Activated T-cell treated with anti-CD3 and anti-CD28 coated beads for 24 hours (primary cell): ENCODE results near the gene CKAP2L.
"Not testable (repeated sequence)": the region's sequence is repeated elsewhere in the genome, so short reads cannot be mapped to it uniquely, and the experiment has no call there.

ENCODE experiments used
- DNase-seq: peaks from one replicate; pipeline ENCODE4 v3.0.0-alpha.2; 2020; ENCODE audit warnings: low read depth

CKAP2L gene

GRCh38 chr2:112725545-112726457 lies 38.6 kb downstream of the CKAP2L start:
- no peak for DNase-seq

GRCh38 chr2:112724591-112725525 lies 39.6 kb downstream of the CKAP2L start:
- no peak for DNase-seq

GRCh38 chr2:112723995-112724394 lies 40.4 kb downstream of the CKAP2L start:
- DNase-seq, result no peak

- no peak for DNase-seq
Observed at GRCh38 chr2:112723547-112723940, 40.9 kb downstream of the CKAP2L start.

DNA sequence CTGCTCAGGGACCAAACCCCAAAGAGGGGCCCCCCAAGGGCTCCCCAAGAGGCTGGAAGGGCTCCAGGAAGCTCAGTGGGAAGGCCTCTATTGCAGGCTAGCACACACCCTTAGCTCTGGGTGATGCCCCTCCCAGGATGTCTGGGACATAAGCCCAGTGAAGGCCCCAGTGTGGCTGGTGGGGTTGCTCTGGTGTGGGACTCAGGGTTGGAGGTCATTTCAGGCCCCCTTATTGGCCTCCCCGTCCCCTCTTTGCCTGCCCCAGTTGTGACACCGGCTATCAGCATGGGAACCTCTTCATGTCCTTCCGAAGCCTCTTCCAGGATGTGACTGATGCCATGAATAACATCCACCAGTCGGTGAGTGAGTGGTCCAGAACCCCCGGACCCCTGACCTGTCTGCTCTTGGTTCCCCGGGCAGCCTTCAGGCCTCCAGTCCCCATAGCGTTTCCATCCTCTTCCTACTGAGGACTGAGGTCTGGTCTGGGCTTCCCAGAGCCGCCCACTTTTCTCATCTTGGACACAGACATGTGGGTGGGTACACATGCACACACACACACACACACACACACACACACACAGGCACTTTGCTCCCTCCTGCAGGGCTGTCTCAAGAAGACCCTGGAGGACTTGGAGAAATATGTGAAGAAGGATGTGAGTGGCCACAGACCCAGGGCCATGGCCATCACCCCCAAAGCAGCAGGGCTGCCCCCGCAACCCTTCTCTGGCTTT lies 41.4 kb downstream of the CKAP2L start:
- DNase-seq, result no peak

- DNase-seq, result no peak
Observed at GRCh38 chr2:112721819-112722522, 42.4 kb downstream of the CKAP2L start.

GRCh38 chr2:112720785-112721184 lies 43.6 kb downstream of the CKAP2L start, which contains the start of gene NT5DC4:
Gene NT5DC4 (plus strand): TSS chr2:112721020. CDS start chr2:112721080, 60 bp downstream.
- DNase-seq, result no peak

DNA sequence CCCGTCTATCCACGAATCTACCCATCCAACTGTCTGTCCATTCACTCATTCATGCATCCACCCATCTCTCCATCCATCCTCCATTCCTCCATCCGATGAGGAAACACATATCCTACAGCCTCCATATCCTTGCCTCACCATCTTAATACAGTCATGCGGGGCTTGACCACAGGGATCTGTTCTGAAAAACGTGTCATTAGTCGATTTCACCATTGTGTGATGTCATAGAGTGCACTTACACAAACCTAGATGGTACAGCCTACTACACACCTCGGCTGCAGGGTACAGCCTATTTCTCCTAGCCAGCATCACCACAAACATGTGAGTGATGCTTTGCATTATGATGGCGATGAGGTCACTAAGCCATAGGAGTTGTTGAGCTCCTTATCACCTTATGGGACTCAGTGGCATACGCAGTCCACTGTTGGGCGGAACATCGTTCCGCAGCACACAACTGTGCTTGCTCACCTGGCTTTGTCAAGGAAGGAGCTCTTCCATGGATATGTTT lies 45.5 kb downstream of the CKAP2L start:
- DNase-seq, result no peak

GRCh38 chr2:112716826-112717352 lies 47.5 kb downstream of the CKAP2L start:
- DNase-seq, result not testable (repeated sequence)

DNA sequence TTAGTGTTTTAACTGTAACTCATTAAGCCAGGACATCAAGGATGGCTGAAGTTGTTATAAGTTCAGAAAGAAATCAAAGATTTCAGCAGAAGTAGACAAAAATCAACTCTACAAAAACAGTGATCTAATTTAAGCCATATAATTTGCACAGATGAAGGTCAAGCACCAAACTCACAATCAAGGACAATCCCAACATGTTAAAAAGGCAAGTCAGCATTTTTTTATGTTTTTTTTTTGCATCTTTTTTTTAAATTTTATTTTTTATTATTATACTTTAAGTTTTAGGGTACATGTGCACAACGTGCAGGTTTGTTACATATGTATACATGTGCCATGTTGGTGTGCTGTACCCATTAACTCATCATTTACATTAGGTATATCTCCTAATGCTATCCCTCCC lies 48.3 kb downstream of the CKAP2L start:
- not testable (repeated sequence) for DNase-seq

DNA sequence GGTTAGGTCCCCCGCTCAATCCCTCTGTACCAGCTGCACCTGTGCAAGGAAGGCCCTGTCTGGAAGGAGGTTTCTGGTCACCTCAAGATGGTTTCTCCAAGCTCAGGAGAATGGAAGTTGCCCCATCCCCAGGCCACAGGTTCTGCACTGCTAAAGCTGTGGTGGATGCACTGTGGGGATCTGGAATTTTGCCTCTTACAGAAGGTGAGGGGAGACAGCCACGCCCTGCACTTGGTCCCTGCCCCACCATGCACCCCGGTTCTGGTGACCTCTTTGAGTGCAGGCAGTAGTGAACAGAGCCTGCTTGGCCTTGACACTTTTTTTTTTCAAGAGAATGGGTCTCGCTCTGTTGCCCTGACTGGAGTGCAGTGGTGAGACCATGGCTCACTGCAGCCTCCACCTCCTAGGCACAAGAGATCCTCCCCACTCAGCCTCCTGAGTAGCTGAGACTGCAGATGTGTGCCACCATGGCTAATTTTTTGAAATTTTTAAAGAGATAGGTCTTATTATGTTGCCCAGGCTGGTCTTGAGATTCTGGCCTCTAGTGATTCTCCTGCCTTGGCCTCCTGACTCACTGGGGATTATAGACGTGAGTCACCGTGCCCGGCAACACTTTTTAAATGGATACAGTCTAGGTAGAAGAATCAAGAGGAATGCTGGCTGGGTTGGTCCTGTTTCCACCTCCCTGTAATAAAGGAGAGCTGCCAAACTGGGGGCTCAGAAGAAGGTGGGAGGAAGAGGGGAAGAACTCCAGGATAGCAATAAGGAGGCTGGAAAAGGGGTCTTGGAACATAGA lies 49.4 kb downstream of the CKAP2L start:
- DNase-seq, result no peak

DNA sequence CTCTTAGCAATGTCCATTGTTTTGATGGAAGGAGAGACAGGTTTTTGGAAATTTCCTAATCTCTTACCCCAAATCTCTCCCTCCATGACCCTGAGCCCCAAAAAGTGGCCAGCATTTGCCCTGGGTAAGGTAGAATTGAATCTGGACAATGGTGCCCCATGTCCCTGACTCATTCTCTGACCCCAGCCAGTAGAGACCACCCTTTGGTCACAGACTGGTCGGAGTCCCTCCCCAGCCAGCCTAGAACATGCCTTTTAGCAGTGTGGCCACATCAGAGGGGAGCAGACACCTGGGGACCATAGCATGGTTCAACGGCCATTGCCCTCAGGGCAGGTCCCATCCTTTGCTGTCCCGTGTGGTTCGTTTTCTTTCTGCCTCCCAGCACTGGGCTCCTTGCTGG lies 50.1 kb downstream of the CKAP2L start:
- DNase-seq, result no peak

DNA sequence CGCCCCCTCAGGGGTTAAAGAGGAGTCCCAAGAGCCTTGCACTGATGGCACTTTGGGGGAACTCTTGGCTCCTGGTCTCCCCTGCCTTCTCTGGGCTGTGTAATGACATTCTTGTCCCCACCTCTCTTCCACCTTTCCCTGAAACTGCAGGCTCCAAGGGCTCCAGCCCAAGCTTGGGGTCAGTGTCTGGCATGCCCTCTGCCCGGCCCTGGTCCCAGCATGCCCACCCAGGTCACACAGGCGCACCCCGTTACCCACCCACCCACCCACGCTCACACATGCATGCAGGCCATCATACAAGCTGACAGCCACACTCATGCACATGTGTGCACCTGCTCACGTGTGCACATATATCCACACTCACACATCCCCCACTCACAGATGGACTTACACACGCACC lies 50.5 kb downstream of the CKAP2L start:
- no peak for DNase-seq

DNA sequence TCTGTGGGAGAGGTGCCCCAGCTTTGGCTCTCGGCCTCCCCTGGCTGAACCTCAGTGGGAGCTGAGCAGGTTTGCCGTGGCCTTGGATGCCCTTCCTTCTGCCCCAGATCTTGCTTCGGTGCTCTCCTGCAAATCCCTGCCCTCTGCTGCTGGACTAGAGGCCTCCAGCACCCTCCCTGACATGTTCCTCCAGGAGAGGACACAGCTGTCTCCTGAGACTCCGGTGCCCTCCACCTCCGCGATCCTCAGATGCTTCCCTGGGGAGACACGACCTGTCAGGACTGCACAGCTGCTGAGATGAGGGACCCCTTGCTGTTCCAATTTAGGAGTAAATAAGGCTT lies 50.9 kb downstream of the CKAP2L start:
- DNase-seq, result no peak

- DNase-seq, result no peak
Observed at GRCh38 chr2:112712903-112713584, 51.4 kb downstream of the CKAP2L start.

- DNase-seq, result no peak
Observed at GRCh38 chr2:112712465-112712864, 51.9 kb downstream of the CKAP2L start.

DNA sequence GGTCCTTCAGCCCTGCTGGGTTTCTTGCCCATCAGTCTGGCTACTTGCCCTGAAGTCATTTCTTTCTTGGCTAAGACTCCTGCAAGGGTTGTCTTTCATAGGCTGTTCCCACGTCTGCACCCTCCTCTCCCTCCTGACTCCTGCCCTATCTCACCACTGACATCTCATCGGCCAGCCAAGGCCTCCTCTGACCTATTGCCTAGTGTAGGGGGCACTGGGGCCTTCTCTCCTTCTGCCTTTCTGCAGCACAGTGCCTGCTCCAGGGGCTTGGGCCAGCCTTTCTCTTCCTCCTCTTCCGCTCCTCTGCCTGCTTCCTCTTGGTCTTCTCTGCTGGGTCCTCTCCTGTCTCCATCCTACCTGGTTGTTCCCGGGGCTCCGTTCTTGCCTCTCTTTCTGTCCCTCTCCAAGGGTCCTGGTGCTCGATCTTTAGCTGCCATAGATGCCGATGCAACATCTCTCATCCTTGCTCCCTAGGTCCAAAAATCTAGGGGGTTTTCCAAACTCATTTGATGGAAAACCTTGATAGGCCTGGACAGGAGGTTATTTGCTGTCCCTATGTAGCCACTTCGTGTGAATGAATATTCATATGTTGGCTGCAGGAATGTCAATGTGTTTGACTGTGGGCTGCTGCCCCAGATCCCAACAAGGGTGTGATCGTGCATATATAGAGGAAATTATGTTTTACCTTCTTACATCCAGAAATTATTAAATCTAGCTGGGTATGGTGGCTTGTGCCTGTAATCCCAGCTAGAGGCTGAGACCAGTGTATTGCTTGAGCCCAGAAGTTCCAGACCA lies 53.3 kb downstream of the CKAP2L start:
- no peak for DNase-seq

GRCh38 chr2:112709703-112710102 lies 54.7 kb downstream of the CKAP2L start:
- DNase-seq, result no peak

- no peak for DNase-seq
Observed at GRCh38 chr2:112708968-112709367, 55.4 kb downstream of the CKAP2L start.
